ENCODE results near the gene HSPD1. TPM values are rescaled to one million over a fixed set of nuclear protein-coding genes. Genes with fewer than 3 reads are reported as not detected.
A peak's percentile ranks its signal among the peaks of the same experiment; 100 is the strongest.

HSPD1 gene
- total RNA-seq, 1 experiment from 2014 or later: 995 TPM

DNA sequence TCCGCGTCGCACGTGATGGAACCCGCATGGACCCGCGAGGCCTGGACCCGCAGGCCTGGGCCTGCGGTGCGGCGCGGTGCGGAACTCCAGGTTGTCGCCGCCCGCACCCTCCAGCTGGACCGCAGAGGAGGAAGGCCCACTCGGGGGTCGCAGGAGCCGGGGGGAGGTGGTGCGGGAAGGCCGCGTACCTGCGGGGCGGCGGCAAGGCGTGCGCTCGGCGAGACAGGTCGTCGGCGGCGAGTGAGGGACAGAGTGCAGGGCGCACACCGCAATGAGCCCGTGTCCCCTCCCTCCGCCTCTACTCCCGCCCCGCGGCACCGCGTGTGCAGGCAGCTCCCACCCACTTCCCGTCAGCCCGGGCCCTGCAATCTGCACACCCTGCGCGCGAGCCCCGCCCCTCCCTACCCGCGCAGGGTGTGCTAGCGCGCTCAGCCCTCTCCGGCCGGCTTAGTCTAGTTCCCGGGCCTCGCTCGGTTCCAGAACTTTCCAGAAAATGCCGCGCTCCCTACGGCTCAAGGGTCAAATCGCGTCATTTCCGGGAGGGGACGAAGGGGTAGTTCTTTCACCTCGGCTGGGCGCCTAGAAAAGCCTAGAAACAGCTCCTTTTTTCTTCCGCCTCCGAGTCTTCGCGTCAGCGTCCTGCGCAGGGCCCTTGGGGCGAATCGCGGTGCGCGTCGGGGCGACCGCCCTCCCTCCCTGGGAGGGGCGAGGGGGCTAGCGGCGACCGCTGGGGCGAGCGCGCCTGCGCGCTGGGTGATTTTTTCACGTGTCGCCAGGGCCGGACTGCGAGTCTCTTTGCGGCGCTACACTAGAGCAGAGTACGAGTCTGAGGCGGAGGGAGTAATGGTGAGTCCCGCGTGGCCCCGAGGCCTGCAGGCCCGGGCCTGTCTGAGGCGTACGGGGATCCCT is at the start of gene HSPD1, which contains the start of gene HSPE1 (continued):
- TF ChIP-seq, protein P1, sequence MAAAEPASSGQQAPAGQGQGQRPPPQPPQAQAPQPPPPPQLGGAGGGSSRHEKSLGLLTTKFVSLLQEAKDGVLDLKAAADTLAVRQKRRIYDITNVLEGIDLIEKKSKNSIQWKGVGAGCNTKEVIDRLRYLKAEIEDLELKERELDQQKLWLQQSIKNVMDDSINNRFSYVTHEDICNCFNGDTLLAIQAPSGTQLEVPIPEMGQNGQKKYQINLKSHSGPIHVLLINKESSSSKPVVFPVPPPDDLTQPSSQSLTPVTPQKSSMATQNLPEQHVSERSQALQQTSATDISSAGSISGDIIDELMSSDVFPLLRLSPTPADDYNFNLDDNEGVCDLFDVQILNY (CRISPR knock-in tag; IDR thresholded peaks at IDR 0.05): peak; percentile 95
- TF ChIP-seq, protein P2, sequence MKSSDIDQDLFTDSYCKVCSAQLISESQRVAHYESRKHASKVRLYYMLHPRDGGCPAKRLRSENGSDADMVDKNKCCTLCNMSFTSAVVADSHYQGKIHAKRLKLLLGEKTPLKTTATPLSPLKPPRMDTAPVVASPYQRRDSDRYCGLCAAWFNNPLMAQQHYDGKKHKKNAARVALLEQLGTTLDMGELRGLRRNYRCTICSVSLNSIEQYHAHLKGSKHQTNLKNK (CRISPR knock-in tag; IDR thresholded peaks at IDR 0.05): no peak
- TF ChIP-seq ZNF416 (CRISPR knock-in tag; IDR thresholded peaks at IDR 0.05) (no peak), OVOL2 (CRISPR knock-in tag; IDR thresholded peaks at IDR 0.05; ENCODE audit: borderline replicate concordance) (no peak), HMGA2 (CRISPR knock-in tag; IDR thresholded peaks at IDR 0.05) (no peak), ESRRA (CRISPR knock-in tag; IDR thresholded peaks at IDR 0.05; ENCODE audit: borderline replicate concordance) (0 out of 2 replicates have a peak, but pooled peaks have one; percentile 54), FOXK1 (CRISPR knock-in tag; IDR thresholded peaks at IDR 0.05) (0 out of 2 replicates have a peak, but pooled peaks have one; percentile 66), TP53 (CRISPR knock-in tag; IDR thresholded peaks at IDR 0.05) (peak; percentile 94), ZNF232 (CRISPR knock-in tag; IDR thresholded peaks at IDR 0.05) (peak; percentile 98), SMAD3 (CRISPR knock-in tag; IDR thresholded peaks at IDR 0.05; ENCODE audit: borderline replicate concordance) (peak; percentile 97), FOXJ3 (CRISPR knock-in tag; IDR thresholded peaks at IDR 0.05; ENCODE audit: borderline replicate concordance) (no peak), ZBTB21 (CRISPR knock-in tag; IDR thresholded peaks at IDR 0.05; ENCODE audit: borderline replicate concordance) (peak; percentile 58; the same call in 1 of the 2 replicates), KAT7 (CRISPR knock-in tag; IDR thresholded peaks at IDR 0.05; ENCODE audit: borderline replicate concordance) (peak; percentile 99; the same call in 1 of the 2 replicates), CDX4 (CRISPR knock-in tag; IDR thresholded peaks at IDR 0.05; ENCODE audit: borderline replicate concordance) (no peak), SMAD4 (CRISPR knock-in tag; IDR thresholded peaks at IDR 0.05) (peak; percentile 73; the same call in 1 of the 2 replicates), ZNF138 (CRISPR knock-in tag; conservative IDR thresholded peaks at IDR 0.05) (no peak; the same call in 1 of the 2 replicates), ATF3 (CRISPR knock-in tag; conservative IDR thresholded peaks at IDR 0.05) (no peak), NFE2L1 (CRISPR knock-in tag; IDR thresholded peaks at IDR 0.05) (peak; percentile 81), IRF1 (CRISPR knock-in tag; IDR thresholded peaks at IDR 0.05) (peak; percentile 69; the same call in 1 of the 2 replicates), MAX (CRISPR knock-in tag; IDR thresholded peaks at IDR 0.05) (peak; percentile 88), ZNF121 (CRISPR knock-in tag; IDR thresholded peaks at IDR 0.05) (no peak), TEAD4 (CRISPR knock-in tag; IDR thresholded peaks at IDR 0.05) (0 out of 2 replicates have a peak, but pooled peaks have one; percentile 55)
- TF ChIP-seq, protein P3, sequence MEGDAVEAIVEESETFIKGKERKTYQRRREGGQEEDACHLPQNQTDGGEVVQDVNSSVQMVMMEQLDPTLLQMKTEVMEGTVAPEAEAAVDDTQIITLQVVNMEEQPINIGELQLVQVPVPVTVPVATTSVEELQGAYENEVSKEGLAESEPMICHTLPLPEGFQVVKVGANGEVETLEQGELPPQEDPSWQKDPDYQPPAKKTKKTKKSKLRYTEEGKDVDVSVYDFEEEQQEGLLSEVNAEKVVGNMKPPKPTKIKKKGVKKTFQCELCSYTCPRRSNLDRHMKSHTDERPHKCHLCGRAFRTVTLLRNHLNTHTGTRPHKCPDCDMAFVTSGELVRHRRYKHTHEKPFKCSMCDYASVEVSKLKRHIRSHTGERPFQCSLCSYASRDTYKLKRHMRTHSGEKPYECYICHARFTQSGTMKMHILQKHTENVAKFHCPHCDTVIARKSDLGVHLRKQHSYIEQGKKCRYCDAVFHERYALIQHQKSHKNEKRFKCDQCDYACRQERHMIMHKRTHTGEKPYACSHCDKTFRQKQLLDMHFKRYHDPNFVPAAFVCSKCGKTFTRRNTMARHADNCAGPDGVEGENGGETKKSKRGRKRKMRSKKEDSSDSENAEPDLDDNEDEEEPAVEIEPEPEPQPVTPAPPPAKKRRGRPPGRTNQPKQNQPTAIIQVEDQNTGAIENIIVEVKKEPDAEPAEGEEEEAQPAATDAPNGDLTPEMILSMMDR (IDR thresholded peaks at IDR 0.05): no peak
- TF ChIP-seq, protein P4, sequence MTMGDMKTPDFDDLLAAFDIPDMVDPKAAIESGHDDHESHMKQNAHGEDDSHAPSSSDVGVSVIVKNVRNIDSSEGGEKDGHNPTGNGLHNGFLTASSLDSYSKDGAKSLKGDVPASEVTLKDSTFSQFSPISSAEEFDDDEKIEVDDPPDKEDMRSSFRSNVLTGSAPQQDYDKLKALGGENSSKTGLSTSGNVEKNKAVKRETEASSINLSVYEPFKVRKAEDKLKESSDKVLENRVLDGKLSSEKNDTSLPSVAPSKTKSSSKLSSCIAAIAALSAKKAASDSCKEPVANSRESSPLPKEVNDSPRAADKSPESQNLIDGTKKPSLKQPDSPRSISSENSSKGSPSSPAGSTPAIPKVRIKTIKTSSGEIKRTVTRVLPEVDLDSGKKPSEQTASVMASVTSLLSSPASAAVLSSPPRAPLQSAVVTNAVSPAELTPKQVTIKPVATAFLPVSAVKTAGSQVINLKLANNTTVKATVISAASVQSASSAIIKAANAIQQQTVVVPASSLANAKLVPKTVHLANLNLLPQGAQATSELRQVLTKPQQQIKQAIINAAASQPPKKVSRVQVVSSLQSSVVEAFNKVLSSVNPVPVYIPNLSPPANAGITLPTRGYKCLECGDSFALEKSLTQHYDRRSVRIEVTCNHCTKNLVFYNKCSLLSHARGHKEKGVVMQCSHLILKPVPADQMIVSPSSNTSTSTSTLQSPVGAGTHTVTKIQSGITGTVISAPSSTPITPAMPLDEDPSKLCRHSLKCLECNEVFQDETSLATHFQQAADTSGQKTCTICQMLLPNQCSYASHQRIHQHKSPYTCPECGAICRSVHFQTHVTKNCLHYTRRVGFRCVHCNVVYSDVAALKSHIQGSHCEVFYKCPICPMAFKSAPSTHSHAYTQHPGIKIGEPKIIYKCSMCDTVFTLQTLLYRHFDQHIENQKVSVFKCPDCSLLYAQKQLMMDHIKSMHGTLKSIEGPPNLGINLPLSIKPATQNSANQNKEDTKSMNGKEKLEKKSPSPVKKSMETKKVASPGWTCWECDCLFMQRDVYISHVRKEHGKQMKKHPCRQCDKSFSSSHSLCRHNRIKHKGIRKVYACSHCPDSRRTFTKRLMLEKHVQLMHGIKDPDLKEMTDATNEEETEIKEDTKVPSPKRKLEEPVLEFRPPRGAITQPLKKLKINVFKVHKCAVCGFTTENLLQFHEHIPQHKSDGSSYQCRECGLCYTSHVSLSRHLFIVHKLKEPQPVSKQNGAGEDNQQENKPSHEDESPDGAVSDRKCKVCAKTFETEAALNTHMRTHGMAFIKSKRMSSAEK (CRISPR knock-in tag; IDR thresholded peaks at IDR 0.05; ENCODE audit: borderline replicate concordance): no peak
- TF ChIP-seq, protein P5, sequence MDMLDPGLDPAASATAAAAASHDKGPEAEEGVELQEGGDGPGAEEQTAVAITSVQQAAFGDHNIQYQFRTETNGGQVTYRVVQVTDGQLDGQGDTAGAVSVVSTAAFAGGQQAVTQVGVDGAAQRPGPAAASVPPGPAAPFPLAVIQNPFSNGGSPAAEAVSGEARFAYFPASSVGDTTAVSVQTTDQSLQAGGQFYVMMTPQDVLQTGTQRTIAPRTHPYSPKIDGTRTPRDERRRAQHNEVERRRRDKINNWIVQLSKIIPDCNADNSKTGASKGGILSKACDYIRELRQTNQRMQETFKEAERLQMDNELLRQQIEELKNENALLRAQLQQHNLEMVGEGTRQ (CRISPR knock-in tag; IDR thresholded peaks at IDR 0.05): peak; percentile 39
